NCI-H2196 (cell line): ENCODE data around the gene TBC1D32.
"Not testable (repeated sequence)": the region's sequence is repeated elsewhere in the genome, so short reads cannot be mapped to it uniquely, and the experiment has no call there.

Experiments used
- DNase-seq: peaks from one replicate; lab custom pipeline; 2025; ENCODE audit not compliant: unreplicated experiment; lab: John Stamatoyannopoulos, UW

The TBC1D32 gene

GRCh38 chr6:121235386-121235785 is 98.9 kb downstream of the TBC1D32 start:
- DNase-seq: no peak

- no peak for DNase-seq
These were observed 110.3 kb downstream of the TBC1D32 start for GRCh38 chr6:121223930-121224329.

GRCh38 chr6:121223212-121223611 is 111.1 kb downstream of the TBC1D32 start:
- no peak for DNase-seq

GRCh38 chr6:121222656-121223055 is 111.6 kb downstream of the TBC1D32 start:
- DNase-seq: no peak

GRCh38 chr6:121216928-121217327 is 117.4 kb downstream of the TBC1D32 start:
- no peak for DNase-seq

GRCh38 chr6:121213341-121213740 is 120.9 kb downstream of the TBC1D32 start:
- not testable (repeated sequence) for DNase-seq

- no peak for DNase-seq
These were observed 123.3 kb downstream of the TBC1D32 start for GRCh38 chr6:121210943-121211342.

GRCh38 chr6:121205569-121205968 is 128.7 kb downstream of the TBC1D32 start:
- DNase-seq: no peak

- DNase-seq: no peak
These were observed 133.2 kb downstream of the TBC1D32 start for GRCh38 chr6:121201105-121201504.

GRCh38 chr6:121196042-121196441 is 138.2 kb downstream of the TBC1D32 start:
- DNase-seq: not testable (repeated sequence)

- no peak for DNase-seq
These were observed 144.2 kb downstream of the TBC1D32 start for GRCh38 chr6:121190122-121190521.

- no peak for DNase-seq
These were observed 145.9 kb downstream of the TBC1D32 start for GRCh38 chr6:121188356-121188755.

GRCh38 chr6:121187833-121188200 is 146.5 kb downstream of the TBC1D32 start:
- no peak for DNase-seq

GRCh38 chr6:121187200-121187832 is 147.0 kb downstream of the TBC1D32 start:
- no peak for DNase-seq

- no peak for DNase-seq
These were observed 150.5 kb downstream of the TBC1D32 start for GRCh38 chr6:121183742-121184141.

- DNase-seq: no peak
These were observed 158.5 kb downstream of the TBC1D32 start for GRCh38 chr6:121175827-121176226.

- DNase-seq: not testable (repeated sequence)
These were observed 161.8 kb downstream of the TBC1D32 start for GRCh38 chr6:121172451-121172850.

- DNase-seq: no peak
These were observed 162.4 kb downstream of the TBC1D32 start for GRCh38 chr6:121171879-121172278.

GRCh38 chr6:121161886-121162285 is 172.4 kb downstream of the TBC1D32 start:
- DNase-seq: no peak

- DNase-seq: no peak
These were observed 174.0 kb downstream of the TBC1D32 start for GRCh38 chr6:121160276-121160675.

- DNase-seq: no peak
These were observed 175.4 kb downstream of the TBC1D32 start for GRCh38 chr6:121158891-121159290.

GRCh38 chr6:121158438-121158837 is 175.8 kb downstream of the TBC1D32 start:
- no peak for DNase-seq

- DNase-seq: no peak
These were observed 176.4 kb downstream of the TBC1D32 start for GRCh38 chr6:121157906-121158305.
